Measurements from ENCODE around the gene CYP39A1. TPM values are rescaled to one million over a fixed set of nuclear protein-coding genes. Genes with fewer than 3 reads are reported as not detected.

CYP39A1 gene
- total RNA-seq, 1 donor from 2014 or later: 1.4 TPM

- Histone ChIP-seq H3K27me3 (no peaks in the 10 kb centered on the region), H3K9me3 (no peaks in the 10 kb centered on the region), H3K4me3 (no peak overlapping the region), H3K36me3 (no peaks in the 10 kb centered on the region), H3K27ac (no peak overlapping the region), H3K4me1 (peaks cover 0 to 20% of the 10 kb centered on the region in 2 donors)
- no peak for TF ChIP-seq CTCF (IDR thresholded peaks at IDR 0.05)
- intact Hi-C loops (cut with DNase I): loop anchor here (5.0 kb wide), 1 partner anchor 34 kb away; no protein-coding TSS in a partner anchor
- DNase-seq (ENCODE audit: low spot score in 2 of 2): no peak
Measured at GRCh38 chr6:46581459-46582177, 71.0 kb downstream of the CYP39A1 start.

DNA sequence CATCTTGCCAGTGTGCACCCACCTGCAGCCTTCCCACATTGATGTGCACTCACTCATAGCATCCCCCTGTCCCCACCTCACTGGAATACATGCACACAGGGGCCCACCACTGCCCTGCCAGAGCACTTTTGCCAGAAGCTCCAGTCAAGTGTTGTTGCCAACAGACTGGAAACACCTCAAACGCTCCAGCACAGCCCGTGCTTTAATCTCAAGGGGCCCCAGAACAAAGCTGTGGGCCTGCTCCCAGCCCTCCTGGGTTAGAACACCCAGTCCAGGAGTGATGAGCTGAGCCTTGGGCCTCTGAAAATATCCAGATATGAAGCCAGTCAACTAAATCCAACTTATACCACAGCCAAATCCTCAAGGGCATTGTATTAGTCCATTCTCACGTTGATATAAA lies 77.1 kb downstream of the CYP39A1 start:
- Histone ChIP-seq H3K36me3 (no peaks in the 10 kb centered on the region), H3K4me3 (no peak overlapping the region), H3K27me3 (no peaks in the 10 kb centered on the region), H3K27ac (no peak overlapping the region), H3K4me1 (no peaks in the 10 kb centered on the region), H3K9me3 (peaks cover 0 to 3% of the 10 kb centered on the region in 2 donors)
- intact Hi-C loops (cut with DNase I): no loop called here
- no peak for TF ChIP-seq CTCF (IDR thresholded peaks at IDR 0.05)
- no peak for DNase-seq (ENCODE audit: low spot score in 2 of 2)

DNA sequence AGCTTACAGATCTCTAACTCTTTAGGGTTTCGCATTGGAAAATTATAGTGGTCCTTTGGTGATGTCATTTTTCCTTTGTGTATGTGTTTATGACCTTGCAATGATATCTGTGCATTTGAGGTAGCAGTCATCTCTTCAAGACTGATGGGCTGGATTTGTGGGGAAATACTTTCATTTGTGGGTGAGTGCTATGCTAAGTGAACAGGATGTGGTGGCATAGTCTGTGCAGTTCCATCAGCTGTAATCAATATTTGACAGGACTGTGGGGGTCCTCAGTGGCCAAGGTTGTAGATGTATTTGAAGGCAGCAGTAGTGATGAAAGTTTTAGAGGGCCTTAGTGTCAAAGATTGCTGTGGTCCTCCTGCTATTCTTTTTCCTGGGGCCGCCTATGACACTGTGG lies 79.5 kb downstream of the CYP39A1 start:
- Histone ChIP-seq H3K27me3 (no peaks in the 10 kb centered on the region), H3K36me3 (no peaks in the 10 kb centered on the region), H3K27ac (no peak overlapping the region), H3K9me3 (peaks cover 0 to 3% of the 10 kb centered on the region in 2 donors), H3K4me3 (no peak overlapping the region), H3K4me1 (no peaks in the 10 kb centered on the region)
- no peak for DNase-seq (ENCODE audit: low spot score in 2 of 2)
- intact Hi-C loops (cut with DNase I): no loop called here
- TF ChIP-seq CTCF (IDR thresholded peaks at IDR 0.05): no peak

DNA sequence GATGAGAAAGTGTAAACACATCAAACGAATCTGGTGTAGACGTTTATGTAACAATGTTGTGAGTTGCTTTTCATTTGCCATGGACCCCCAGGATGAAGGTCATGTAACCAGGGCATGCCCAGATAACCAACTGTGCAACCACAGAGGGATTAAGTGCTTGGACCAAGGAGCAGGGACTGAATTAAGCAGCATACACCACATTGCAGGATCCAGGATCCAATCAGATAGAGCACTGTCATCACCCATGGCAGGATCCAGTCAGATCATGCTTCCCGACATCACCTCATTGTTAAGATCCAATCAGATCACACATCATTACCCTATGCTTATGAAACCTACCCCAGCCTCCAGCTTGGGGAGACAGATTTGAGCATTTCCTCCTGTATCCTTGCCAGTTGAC lies 87.1 kb downstream of the CYP39A1 start:
- H3K4me1 ChIP-seq: no peaks in the 10 kb centered on the region

DNA sequence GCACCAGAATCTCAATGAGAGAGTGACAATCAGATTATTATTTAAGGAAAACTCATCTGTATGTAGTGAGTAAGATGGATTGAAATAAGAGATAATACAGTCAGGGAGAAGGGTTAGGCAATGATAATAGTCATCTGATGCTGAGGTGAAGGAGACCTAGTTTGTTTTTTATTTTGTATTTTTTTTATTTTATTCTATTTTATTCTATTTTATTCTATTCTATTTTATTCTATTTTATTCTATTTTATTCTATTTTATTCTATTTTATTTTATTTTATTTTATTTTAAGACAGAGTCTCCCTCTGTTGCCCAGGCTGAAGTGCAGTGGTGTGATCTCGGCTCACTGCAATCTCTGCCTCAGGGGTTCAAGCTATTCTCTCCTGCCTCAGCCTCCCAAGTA lies 88.7 kb downstream of the CYP39A1 start:
- Histone ChIP-seq H3K4me1 (no peaks in the 10 kb centered on the region), H3K36me3 (no peaks in the 10 kb centered on the region), H3K27ac (no peak overlapping the region), H3K9me3 (no peaks in the 10 kb centered on the region), H3K4me3 (no peak overlapping the region), H3K27me3 (no peaks in the 10 kb centered on the region)
- intact Hi-C loops (cut with DNase I): no loop called here
- DNase-seq (ENCODE audit: low spot score in 2 of 2): no peak
- TF ChIP-seq CTCF (IDR thresholded peaks at IDR 0.05): no peak

More for the DNA sequence above, 87.1 kb downstream of the CYP39A1 start:
- Histone ChIP-seq H3K36me3 (no peaks in the 10 kb centered on the region), H3K4me3 (no peak overlapping the region), H3K27me3 (no peaks in the 10 kb centered on the region), H3K9me3 (no peaks in the 10 kb centered on the region), H3K27ac (no peak overlapping the region)
- no peak for TF ChIP-seq CTCF (IDR thresholded peaks at IDR 0.05)
- no peak for DNase-seq (ENCODE audit: low spot score in 2 of 2)
- intact Hi-C loops (cut with DNase I): no loop called here
